IMR-90 (cell line): ENCODE results near the gene STRN4. TPM values are rescaled to one million over a fixed set of nuclear protein-coding genes. Genes with fewer than 3 reads are reported as not detected.

ENCODE experiments used
- ATAC-seq: fragments of 200-7000 bp; cut with Tn5 transposase; 2 replicates; pipeline ENCODE4 v1.9.1; 2020; ENCODE audit warnings: low read depth, mild to moderate bottlenecking, moderate library complexity
- BruUV-seq: library from RNA; stranded (reverse); fragments of 400-500 nt; replicated peaks from 2 replicates; lab custom pipeline; 2021; lab: Mats Ljungman, UMichigan
- CTCF ChIA-PET: fragments of 300-600 bp; formaldehyde crosslinking; extraction: SDS; loops from one replicate; lab custom pipeline; 2021; ENCODE audit warnings: antibody characterized with exemption; lab: Yijun Ruan, JAX
- POLR2A ChIA-PET: fragments of 300-600 bp; sonication (Branson Sonifier 250); formaldehyde crosslinking; loops from one replicate; lab custom pipeline; 2022; ENCODE audit warnings: antibody characterized with exemption; ENCODE audit not compliant: unreplicated experiment; lab: Charles Lee
- DNase-seq: peaks from one replicate; pipeline ENCODE4 v3.0.0; 2013
- H2AFZ ChIP-seq: replicated peaks from 2 replicates; pipeline ENCODE3; 2013; ENCODE audit warnings: low read length, mild to moderate bottlenecking; ENCODE audit not compliant: poor library complexity
- H2AK5ac ChIP-seq: 2 replicates; pipeline ENCODE4 v1.6.1; 2013; ENCODE audit warnings: low read depth, low read length, inconsistent platforms
- H2AK9ac ChIP-seq: replicated peaks from 2 replicates; pipeline ENCODE3; 2013; ENCODE audit warnings: mild to moderate bottlenecking, low read depth, low read length, moderate library complexity; ENCODE audit not compliant: poor library complexity
- H2BK120ac ChIP-seq: 2 replicates; pipeline ENCODE4 v1.6.1; 2013; ENCODE audit warnings: low read depth, low read length, inconsistent platforms
- H2BK15ac ChIP-seq: 3 replicates; pipeline ENCODE4 v1.6.1; 2013; ENCODE audit warnings: low read depth, low read length, inconsistent platforms
- H2BK20ac ChIP-seq: 2 replicates; pipeline ENCODE4 v1.6.1; 2013; ENCODE audit warnings: low read depth, mild to moderate bottlenecking, inconsistent platforms, low read length, moderate library complexity
- H2BK5ac ChIP-seq: 2 replicates; pipeline ENCODE4 v1.6.1; 2013; ENCODE audit warnings: mild to moderate bottlenecking, low read depth, low read length, inconsistent platforms; ENCODE audit not compliant: poor library complexity, severe bottlenecking
- H3K14ac ChIP-seq: replicated peaks from 2 replicates; pipeline ENCODE4 v1.6.1; 2013; ENCODE audit warnings: low read depth, low read length, inconsistent platforms
- H3K18ac ChIP-seq: 2 replicates; pipeline ENCODE4 v1.6.1; 2013; ENCODE audit warnings: low read depth, low read length, control low read depth
- H3K23ac ChIP-seq: 2 replicates; pipeline ENCODE4 v1.6.1; 2013; ENCODE audit warnings: low read depth, low read length, inconsistent platforms
- H3K27ac ChIP-seq: 2 replicates; pipeline ENCODE4 v1.5.1; 2013; ENCODE audit warnings: mild to moderate bottlenecking, control low read depth, low read length; ENCODE audit not compliant: insufficient read depth
- H3K27me3 ChIP-seq: 2 replicates; pipeline ENCODE4 v1.6.1; 2013; ENCODE audit warnings: low read length; ENCODE audit not compliant: control insufficient read depth, insufficient read depth
- H3K36me3 ChIP-seq: 2 replicates; pipeline ENCODE4 v1.6.1; 2013; ENCODE audit warnings: low read length, mixed read lengths; ENCODE audit not compliant: control insufficient read depth, insufficient read depth
- H3K4ac ChIP-seq: 2 replicates; pipeline ENCODE4 v1.6.1; 2013; ENCODE audit warnings: low read depth, low read length, inconsistent platforms
- H3K4me1 ChIP-seq: 2 replicates; pipeline ENCODE4 v1.6.1; 2013; ENCODE audit warnings: low read length, mixed read lengths; ENCODE audit not compliant: control insufficient read depth, insufficient read depth
- H3K4me2 ChIP-seq: 2 replicates; pipeline ENCODE4 v1.6.1; 2013; ENCODE audit warnings: low read depth, mild to moderate bottlenecking, control low read depth, low read length, moderate library complexity
- H3K4me3 ChIP-seq: 2 replicates; pipeline ENCODE4 v1.5.1; 2013; ENCODE audit warnings: low read depth, mild to moderate bottlenecking, control low read depth, low read length, moderate library complexity; ENCODE audit not compliant: insufficient read depth
- H3K56ac ChIP-seq: 2 replicates; pipeline ENCODE4 v1.6.1; 2013; ENCODE audit warnings: low read length, inconsistent platforms; ENCODE audit not compliant: insufficient read depth; ENCODE audit errors: extremely low read depth
- H3K79me1 ChIP-seq, 2 experiments: 2 replicates each; pipeline ENCODE4 v1.6.1; 2013; ENCODE audit warnings: low read length in 2 of 2, inconsistent platforms in 1 of 2, low read depth in 1 of 2
- H3K9ac ChIP-seq: 2 replicates; pipeline ENCODE4 v1.6.1; 2013; ENCODE audit warnings: low read depth, low read length, control low read depth
- H3K9me1 ChIP-seq: 2 replicates; pipeline ENCODE4 v1.6.1; 2013; ENCODE audit warnings: low read length, inconsistent platforms; ENCODE audit not compliant: insufficient read depth
- H3K9me3 ChIP-seq: 2 replicates; pipeline ENCODE4 v1.6.1; 2013; ENCODE audit warnings: low read length; ENCODE audit not compliant: control insufficient read depth, insufficient read depth
- H4K20me1 ChIP-seq: 2 replicates; pipeline ENCODE4 v1.6.1; 2013; ENCODE audit warnings: low read length, inconsistent platforms; ENCODE audit not compliant: insufficient read depth
- H4K5ac ChIP-seq: 2 replicates; pipeline ENCODE4 v1.6.1; 2013; ENCODE audit warnings: mild to moderate bottlenecking, low read depth, low read length, control low read depth
- H4K8ac ChIP-seq, 2 experiments: 2 replicates each; pipeline ENCODE4 v1.6.1; 2013; ENCODE audit warnings: low read depth in 2 of 2, low read length in 2 of 2, control low read depth in 1 of 2, inconsistent platforms in 1 of 2
- H4K91ac ChIP-seq: 2 replicates; pipeline ENCODE4 v1.6.1; 2013; ENCODE audit warnings: low read depth, low read length, inconsistent platforms; ENCODE audit not compliant: insufficient read depth
- FOS ChIP-seq: fragments of 150-350 bp; IDR thresholded peaks from 2 replicates; pipeline ENCODE4 v1.6.1; 2016; ENCODE audit warnings: low read depth, low read length
- MXI1 ChIP-seq: IDR thresholded peaks from 2 replicates; pipeline ENCODE4 v1.6.1; 2012; ENCODE audit warnings: low read depth, mild to moderate bottlenecking, low read length, moderate library complexity, borderline replicate concordance
- NFE2L2 ChIP-seq: fragments of 150-350 bp; IDR thresholded peaks from 2 replicates; pipeline ENCODE4 v1.6.1; 2016; ENCODE audit warnings: low read depth, mild to moderate bottlenecking, low read length
- POLR2A ChIP-seq: IDR thresholded peaks from 2 replicates; pipeline ENCODE4 v1.6.1; 2012; ENCODE audit warnings: mild to moderate bottlenecking, low read depth, low read length
- RAD21 ChIP-seq: IDR thresholded peaks from 2 replicates; pipeline ENCODE4 v1.6.1; 2012; ENCODE audit warnings: low read length, improper control_type of control experiment
- SMC3 ChIP-seq: fragments of 150-350 bp; IDR thresholded peaks from 2 replicates; pipeline ENCODE4 v1.6.1; 2016; ENCODE audit warnings: low read depth, mild to moderate bottlenecking, antibody characterized with exemption, low read length, moderate library complexity
- WGBS, 2 experiments: methylation state at CpG; one replicate each; pipeline versions ENCODE4 v1.1.5 to v1.1.7; 2013; ENCODE audit warnings: missing lambda C conversion rate in 2 of 2; ENCODE audit not compliant: insufficient read length in 1 of 2; ENCODE audit errors: extremely low coverage in 2 of 2; 5-methylcytosine and 5-hydroxymethylcytosine counted together
- dilution Hi-C: fragments of 300-500 bp; cut with HindIII; formaldehyde crosslinking; loops from one replicate; pipeline ENCODE4 v1.14.3; 2018; ENCODE audit warnings: low sequenced_read_pairs; ENCODE audit not compliant: unreplicated experiment
- in situ Hi-C: fragments of 300-500 bp; cut with MboI; formaldehyde crosslinking; loops from 3 replicates; pipeline ENCODE4 v1.14.3; 2019; ENCODE audit warnings: low sequenced_read_pairs, inconsistent platforms, mixed read lengths
- intact Hi-C: fragments of 100-400 bp; cut with micrococcal nuclease; formaldehyde crosslinking; loops from 2 replicates; pipeline ENCODE4 v1.10.0; 2022
- polyA plus RNA-seq, 3 experiments: library from polyadenylated mRNA; depleted of rRNA; stranded (reverse); fragments of >200 nt; gene quantifications; 2 replicates each; pipeline ENCODE4 v1.2.3, GENCODE V29; 2012; ENCODE audit warnings: low replicate concordance in 1 of 3
- total RNA-seq: library from RNA; depleted of rRNA; stranded (reverse); fragments of >200 nt; gene quantifications from 2 replicates; pipeline ENCODE4 v1.2.3, GENCODE V29; 2012
- TF ChIP-seq, protein P1 (sequence below): fragments of 150-350 bp; IDR thresholded peaks from 2 replicates; pipeline ENCODE4 v1.6.1; 2017; ENCODE audit warnings: mild to moderate bottlenecking, antibody characterized with exemption, low read length, low read depth
- TF ChIP-seq, protein P2 (sequence below): fragments of 150-350 bp; IDR thresholded peaks from 2 replicates; pipeline ENCODE4 v1.6.1; 2016; ENCODE audit warnings: low read depth, mild to moderate bottlenecking, low read length, moderate library complexity, borderline replicate concordance

Gene STRN4
- total and polyA plus RNA-seq, 2 of the 4 experiments (the other 2 are of a cell fraction), result 36.7 to 112 TPM

DNA sequence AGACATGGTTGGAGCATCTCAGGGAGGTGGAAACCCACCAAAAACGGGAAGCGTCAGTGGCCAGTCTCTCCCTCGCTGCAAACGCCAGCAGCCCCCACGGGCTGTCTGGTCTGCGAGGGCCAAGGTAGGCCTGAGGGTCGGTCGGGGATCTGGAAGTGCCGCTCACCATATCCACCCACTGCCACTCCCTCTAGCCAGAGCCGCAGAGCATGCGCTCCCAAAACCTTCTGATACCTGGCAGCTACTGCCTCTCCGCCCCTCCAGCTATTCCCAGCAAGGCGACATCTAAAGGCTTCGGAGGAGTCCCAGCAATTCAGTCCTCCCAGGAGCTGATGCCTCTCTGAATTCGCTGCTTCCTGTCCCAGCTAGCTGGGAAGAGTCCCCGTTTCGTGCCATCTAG, 4.8 kb downstream of the STRN4 start:
- Histone ChIP-seq H4K91ac (no peak overlapping the region), H3K18ac (no peak overlapping the region), H3K14ac (no peak overlapping the region), H3K4me1 (peaks cover 28% of the 10 kb centered on the region), H2BK120ac (no peak overlapping the region), H3K4ac (no peak overlapping the region), H2BK5ac (no peak overlapping the region), H3K36me3 (peaks cover 33% of the 10 kb centered on the region), H2AK5ac (no peak overlapping the region), H3K56ac (no peak overlapping the region), H4K5ac (no peak overlapping the region), H3K23ac (no peak overlapping the region), H4K8ac (no peak overlapping the region), H3K9me3 (no peaks in the 10 kb centered on the region), H2AK9ac (no peak overlapping the region), H3K9ac (no peak overlapping the region), H3K4me3 (no peak overlapping the region), H2BK20ac (no peak overlapping the region), H4K20me1 (peaks cover 93% of the 10 kb centered on the region), H3K4me2 (no peak overlapping the region), H2BK15ac (no peak overlapping the region), H3K9me1 (peaks cover 37% of the 10 kb centered on the region), H2AFZ (peak overlapping the region; percentile 1), H3K27me3 (no peaks in the 10 kb centered on the region), H3K79me1 (peaks cover 22 to 87% of the 10 kb centered on the region in 2 experiments), H3K27ac (no peak overlapping the region)
- dilution Hi-C loops (no loop called here), intact Hi-C loops (loop anchor here (10.0 kb wide), 1 partner anchor 127 kb away; no protein-coding TSS in a partner anchor), in situ Hi-C loops (no loop called here)
- TF ChIP-seq NFE2L2, result no peak
- TF ChIP-seq MXI1, result no peak
- no peak for TF ChIP-seq POLR2A
- TF ChIP-seq SMC3, result no peak
- TF ChIP-seq RAD21, result no peak
- TF ChIP-seq, protein P1, sequence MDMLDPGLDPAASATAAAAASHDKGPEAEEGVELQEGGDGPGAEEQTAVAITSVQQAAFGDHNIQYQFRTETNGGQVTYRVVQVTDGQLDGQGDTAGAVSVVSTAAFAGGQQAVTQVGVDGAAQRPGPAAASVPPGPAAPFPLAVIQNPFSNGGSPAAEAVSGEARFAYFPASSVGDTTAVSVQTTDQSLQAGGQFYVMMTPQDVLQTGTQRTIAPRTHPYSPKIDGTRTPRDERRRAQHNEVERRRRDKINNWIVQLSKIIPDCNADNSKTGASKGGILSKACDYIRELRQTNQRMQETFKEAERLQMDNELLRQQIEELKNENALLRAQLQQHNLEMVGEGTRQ, result no peak
- TF ChIP-seq FOS, result no peak
- TF ChIP-seq, protein P2, sequence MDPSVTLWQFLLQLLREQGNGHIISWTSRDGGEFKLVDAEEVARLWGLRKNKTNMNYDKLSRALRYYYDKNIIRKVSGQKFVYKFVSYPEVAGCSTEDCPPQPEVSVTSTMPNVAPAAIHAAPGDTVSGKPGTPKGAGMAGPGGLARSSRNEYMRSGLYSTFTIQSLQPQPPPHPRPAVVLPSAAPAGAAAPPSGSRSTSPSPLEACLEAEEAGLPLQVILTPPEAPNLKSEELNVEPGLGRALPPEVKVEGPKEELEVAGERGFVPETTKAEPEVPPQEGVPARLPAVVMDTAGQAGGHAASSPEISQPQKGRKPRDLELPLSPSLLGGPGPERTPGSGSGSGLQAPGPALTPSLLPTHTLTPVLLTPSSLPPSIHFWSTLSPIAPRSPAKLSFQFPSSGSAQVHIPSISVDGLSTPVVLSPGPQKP, result no peak
- ATAC-seq (no peak), DNase-seq (no peak)
- ChIA-PET CTCF (interaction anchor here (1.5 kb wide), 1 partner anchor 12 kb away, joined by 8 read pairs; no protein-coding TSS in a partner anchor), POLR2A (no interaction called here)
- 89% methylated on average over 7 of the region's 17 CpGs; no CpG with 5 or more reads in 1 of the 2 experiments for WGBS, 2 experiments
- BruUV-seq, result no TSS peak
